HUDEP-2 (cell line): ENCODE results near the gene ADGRF1.

Experiments
- DNase-seq, 76 experiments: peaks; one replicate each; lab custom pipeline; 2025; ENCODE audit not compliant: unreplicated experiment in 76 of 76; lab: John Stamatoyannopoulos, UW

The ADGRF1 gene

DNA sequence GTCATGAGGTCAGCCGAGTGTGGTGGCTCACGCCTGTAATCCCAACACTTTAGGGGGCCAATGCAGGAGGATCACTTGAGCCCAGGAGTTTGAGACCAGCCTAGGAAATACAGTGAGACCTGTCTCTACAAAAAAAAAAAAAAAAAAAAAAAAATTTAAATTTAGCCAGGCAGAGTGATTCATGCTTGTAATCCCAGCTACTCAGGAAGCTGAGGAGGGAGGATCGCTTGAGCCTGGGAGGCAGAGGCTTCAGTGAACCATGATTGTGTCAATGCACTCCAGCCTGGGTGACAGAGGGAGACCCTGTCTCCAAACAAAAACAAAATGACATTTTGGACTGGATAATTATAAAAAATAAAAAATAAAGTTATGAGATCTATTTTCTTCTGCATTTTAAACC lies 56.2 kb downstream of the ADGRF1 start:
- DNase-seq: no peak

- no peak for DNase-seq
Observed at GRCh38 chr6:46983007-46983411, 59.1 kb downstream of the ADGRF1 start.

GRCh38 chr6:46979206-46979605 lies 62.9 kb downstream of the ADGRF1 start:
- DNase-seq: no peak

- DNase-seq: no peak
Observed at GRCh38 chr6:46974786-46975185, 67.3 kb downstream of the ADGRF1 start.

DNA sequence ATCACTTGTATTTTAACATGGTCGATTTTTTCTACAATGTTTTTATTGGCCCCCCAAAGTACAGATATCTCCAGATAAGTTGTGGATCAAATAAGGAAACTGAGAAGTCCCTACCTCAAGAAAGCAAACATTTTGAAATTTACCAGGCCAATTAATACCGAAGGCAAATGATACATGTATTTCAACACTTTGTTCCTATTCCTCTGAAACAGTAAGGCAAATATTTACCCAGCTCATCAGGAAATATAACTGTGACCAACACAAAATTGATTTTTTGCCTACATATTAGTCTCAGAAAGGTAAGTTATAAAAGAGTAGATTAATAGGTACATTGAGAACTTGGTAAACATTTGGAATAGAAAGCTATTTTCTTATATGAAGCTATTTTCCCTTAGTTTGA lies 69.1 kb downstream of the ADGRF1 start:
- DNase-seq: no peak

DNA sequence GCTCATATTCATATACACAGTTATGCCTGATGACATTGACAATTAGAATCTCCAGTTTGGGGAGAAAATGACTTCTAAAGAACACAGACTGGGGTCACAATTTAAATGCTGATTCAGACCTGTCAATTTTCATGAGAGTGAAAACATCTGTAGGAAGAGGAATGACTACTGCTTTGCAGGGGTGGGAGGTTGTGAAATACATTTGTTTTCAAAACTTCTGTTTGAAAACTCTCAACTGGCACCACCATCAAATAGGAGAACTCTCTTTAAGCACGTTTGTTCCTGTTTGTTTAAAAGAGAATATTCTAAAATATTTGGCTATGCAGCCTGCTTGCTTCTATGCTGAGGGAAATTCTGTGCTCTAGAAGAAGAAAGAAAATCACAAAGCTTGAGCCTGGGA lies 69.6 kb downstream of the ADGRF1 start:
- DNase-seq: no peak

DNA sequence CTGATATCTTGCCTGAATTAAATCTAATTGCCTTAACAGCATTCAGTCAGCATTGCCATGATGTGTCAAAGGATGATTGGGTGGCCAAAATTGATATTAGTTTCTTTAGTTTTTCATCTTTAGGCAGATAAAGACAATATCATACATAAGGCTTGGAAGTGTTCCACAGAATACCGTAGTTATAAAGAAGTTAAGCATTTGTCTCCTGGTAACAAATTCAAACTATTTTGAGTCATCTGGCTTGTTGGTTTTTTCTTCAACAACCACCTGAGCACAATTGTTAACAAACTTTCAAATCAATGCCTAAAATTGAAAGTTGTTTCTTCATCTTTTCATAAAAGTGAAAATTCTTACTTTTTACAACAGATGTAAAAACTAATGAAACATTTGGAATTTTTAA lies 72.9 kb downstream of the ADGRF1 start:
- no peak for DNase-seq

DNA sequence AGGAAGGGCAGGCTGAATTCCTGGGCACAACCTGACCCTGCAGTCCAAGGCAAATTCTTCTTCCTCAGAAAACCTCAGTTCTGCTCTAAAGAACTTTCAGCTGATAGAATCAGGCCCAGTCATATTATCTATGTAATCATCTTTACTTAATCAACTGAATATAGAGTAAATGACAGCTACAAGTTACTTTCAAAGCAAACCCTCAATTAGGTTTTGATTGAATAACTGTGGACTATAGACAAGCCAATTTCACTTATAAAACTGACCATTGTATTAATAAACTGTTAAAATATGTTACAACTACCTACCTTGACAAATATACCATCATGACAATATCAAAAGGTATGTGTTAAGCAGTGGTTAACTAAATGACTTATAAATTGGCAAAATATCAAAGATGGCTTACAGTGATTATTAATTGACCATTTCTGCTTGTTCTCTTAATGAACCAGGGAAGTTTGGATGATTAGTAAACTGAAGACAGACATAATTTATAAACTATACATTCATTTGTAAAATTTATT lies 74.2 kb downstream of the ADGRF1 start:
- DNase-seq: no peak

DNA sequence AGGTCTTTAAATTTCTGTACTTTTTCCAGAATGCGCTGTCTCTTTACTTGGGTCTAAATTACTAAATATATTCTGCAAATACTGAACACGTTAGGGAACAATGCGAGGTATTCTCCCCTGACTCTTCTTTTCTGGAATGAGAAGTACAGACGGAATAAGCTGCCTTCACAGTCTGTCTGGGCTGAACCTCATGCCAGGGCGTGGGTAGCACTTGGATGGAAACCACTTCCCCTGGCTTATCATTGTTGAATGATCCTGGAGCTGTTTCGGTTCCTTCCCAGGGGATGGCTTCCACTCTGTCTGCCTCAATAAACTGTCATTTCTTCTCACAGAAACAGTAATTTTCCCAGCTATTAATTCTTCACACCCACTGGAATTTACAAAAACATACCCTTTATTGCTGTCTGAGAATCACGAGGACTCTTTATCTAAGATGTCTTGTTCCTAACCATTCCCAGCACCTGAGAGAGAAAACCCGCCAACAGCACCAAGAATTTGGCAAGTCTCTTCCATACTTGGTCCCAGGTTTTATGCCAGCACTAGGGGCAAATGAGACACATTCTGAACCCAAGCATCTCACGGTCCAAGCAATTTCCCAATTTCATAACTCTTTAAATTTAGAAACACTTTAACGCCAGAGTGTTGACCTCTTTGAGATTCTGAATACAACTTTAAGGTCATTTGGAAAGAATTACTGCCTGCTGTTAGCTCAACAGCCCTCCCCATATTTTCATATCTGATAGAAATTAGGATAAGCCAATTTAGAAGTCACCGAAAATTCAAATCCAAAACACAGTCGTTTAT lies 77.2 kb downstream of the ADGRF1 start:
- no peak for DNase-seq

- DNase-seq: no peak
Observed at GRCh38 chr6:46963626-46964025, 78.5 kb downstream of the ADGRF1 start.

DNA sequence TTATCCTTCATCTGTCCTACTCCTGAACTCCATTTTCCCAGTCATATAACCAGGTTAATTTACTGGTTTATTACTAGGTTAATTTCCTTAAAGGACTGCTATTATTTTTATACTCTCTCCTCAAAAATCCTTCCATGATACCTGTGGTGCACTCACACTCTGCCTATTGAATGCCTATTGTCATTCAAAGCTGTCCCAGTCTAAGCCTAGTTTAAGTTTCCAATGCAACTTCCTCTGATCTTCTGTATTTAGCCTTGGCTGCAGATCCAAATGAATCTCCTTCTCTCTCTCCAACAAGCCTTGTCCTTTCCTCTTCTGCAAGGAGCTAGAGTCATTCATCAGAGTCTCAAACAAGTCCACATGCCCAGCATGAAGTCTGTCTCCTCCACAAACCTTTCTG lies 79.1 kb downstream of the ADGRF1 start:
- DNase-seq: no peak

GRCh38 chr6:46961711-46962110 lies 80.4 kb downstream of the ADGRF1 start:
- DNase-seq: no peak

- no peak for DNase-seq
Observed at GRCh38 chr6:46961232-46961631, 80.9 kb downstream of the ADGRF1 start.

DNA sequence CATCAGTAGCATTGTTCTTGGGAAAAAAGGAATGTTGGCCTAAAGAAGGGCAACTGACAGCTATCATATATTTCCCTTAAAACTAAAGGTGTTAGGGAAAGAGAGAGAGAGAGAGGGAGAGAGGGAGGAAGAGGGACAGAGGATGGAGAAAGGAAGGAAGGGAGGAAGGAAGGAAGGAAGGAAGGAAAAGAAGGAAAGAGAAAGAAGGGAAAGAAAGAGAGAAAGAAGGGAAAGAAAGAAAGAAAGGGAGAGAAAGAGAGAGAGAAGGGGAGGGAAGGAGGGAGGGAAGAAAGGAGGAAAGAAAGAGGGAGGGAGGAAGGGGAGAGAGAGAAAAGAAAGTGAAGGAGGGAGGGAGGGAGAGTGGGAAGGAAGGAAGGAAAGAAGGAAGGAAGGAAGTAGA lies 82.7 kb downstream of the ADGRF1 start:
- no peak for DNase-seq

DNA sequence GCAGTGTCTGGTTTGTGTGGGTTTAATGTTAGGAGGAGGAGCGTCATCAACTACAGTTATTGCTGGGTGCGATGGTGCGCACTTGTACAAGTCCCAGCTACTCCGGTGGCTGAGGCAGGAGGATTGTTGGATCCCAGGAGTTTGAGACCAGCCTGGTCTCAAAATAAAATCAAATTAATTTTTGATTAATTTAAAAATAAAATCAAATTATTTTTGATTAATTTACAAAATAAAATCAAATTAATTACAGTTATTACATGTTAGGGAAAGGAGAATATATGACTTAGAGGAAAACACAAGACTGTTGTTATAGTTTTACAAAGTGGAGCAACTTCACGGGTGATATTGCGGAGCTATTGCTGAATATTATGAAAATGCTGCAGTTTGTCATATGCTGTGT lies 85.7 kb downstream of the ADGRF1 start:
- no peak for DNase-seq

GRCh38 chr6:46954837-46955451 lies 87.2 kb downstream of the ADGRF1 start:
- no peak for DNase-seq

DNA sequence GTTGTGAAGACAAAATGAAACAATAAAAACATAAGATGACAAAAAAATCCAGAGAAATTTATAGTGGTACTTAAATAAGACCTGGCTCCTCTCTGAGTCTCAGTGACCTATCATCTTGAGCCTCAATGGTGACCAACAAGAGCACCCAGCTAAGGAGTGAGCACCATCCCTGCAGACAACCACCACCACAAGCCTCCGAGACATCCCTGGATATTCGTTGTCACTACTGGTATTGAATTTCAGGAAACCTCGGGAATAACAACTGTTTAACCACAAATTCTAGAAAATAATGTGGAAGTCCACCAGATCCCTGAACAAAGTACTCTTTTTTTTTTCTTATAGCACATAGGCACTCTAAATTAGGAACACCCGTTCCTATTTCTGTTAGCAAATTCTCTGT lies 88.2 kb downstream of the ADGRF1 start:
- no peak for DNase-seq

- DNase-seq: peak in 2 of 76 experiments; percentile 3
Observed at GRCh38 chr6:46949632-46950280, 92.4 kb downstream of the ADGRF1 start.

DNA sequence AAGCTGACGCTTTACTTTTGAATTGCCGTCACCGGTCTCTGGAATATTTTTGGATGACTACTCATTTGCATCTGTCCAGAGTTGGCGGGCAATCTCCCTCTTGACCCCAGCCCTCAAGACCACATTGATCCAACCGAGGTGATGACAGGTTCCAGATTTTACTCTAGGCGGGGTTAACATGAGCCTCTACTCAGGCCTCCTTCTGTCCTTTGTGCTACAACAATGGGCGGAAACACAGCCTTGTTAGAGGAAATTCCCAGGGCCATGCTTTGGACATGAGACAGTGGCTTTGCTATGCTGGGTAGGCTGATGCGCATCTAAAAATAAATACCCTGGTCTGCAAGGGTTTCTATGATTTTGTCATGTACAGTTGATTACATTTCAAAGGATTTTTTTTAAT lies 93.4 kb downstream of the ADGRF1 start:
- no peak for DNase-seq
